Adrenal gland (tissue), 12 donors: Measurements from ENCODE around the gene FBXO28. TPM values are rescaled to one million over a fixed set of nuclear protein-coding genes. Genes with fewer than 3 reads are reported as not detected.

ENCODE experiments used
- DNase-seq, 7 donors: peaks; one replicate each; pipeline ENCODE4 v3.0.0-alpha.2; 2019 to 2020
- H3K27ac ChIP-seq, 5 donors: fragments of 200-600 bp; sonication (generic) in 4 of 5; 1 replicate in 3 of 5; 2 replicates in 2 of 5; pipeline versions ENCODE4 v1.5.1 to v1.8.0; 2016 to 2020; ENCODE audit warnings: mild to moderate bottlenecking in 1 of 5
- H3K27me3 ChIP-seq: fragments of 200-600 bp; 2 replicates; pipeline ENCODE4 v1.8.0; 2021
- H3K36me3 ChIP-seq, 2 donors: fragments of 200-600 bp; replicated peaks in 1 of 2; 1 replicate in 1 of 2; 2 replicates in 1 of 2; pipeline versions ENCODE4 v1.5.1 to v1.8.0; 2018 to 2022
- H3K4me1 ChIP-seq, 2 donors: fragments of 200-600 bp; replicated peaks in 1 of 2; 1 replicate in 1 of 2; 2 replicates in 1 of 2; pipeline versions ENCODE4 v1.5.1 to v1.8.0; 2018 to 2021
- H3K4me3 ChIP-seq, 4 donors: fragments of 200-600 bp; sonication (generic) in 3 of 4; one replicate each; pipeline ENCODE4 v1.5.1; 2016 to 2018
- H3K9me3 ChIP-seq, 3 donors: fragments of 200-600 bp; sonication (generic) in 1 of 3; replicated peaks in 1 of 3; 1 replicate in 2 of 3; 2 replicates in 1 of 3; pipeline versions ENCODE4 v1.5.1 to v1.8.0; 2016 to 2021
- CTCF ChIP-seq, 6 experiments: fragments of 450-650 bp in 4 of 6; fragments of 200-600 bp in 2 of 6; sonication (generic) in 1 of 6; IDR thresholded peaks; 1 replicate in 5 of 6; 2 replicates in 1 of 6; pipeline versions ENCODE4 v1.5.1 to v1.8.0; 2016 to 2021; ENCODE audit warnings: antibody characterized with exemption in 6 of 6, mild to moderate bottlenecking in 2 of 6, moderate library complexity in 1 of 6
- POLR2A ChIP-seq, 2 donors: fragments of 450-650 bp; IDR thresholded peaks; one replicate each; pipeline ENCODE4 v1.6.1; 2017; ENCODE audit warnings: antibody characterized with exemption in 2 of 2, mild to moderate bottlenecking in 2 of 2, moderate library complexity in 1 of 2
- WGBS, 4 donors: extraction: QIAGEN DNeasy Blood & Tissue Kit in 2 of 4; methylation state at CpG; one replicate each; pipeline versions ENCODE4 v1.1.5 to v1.1.7; 2013 to 2017; 5-methylcytosine and 5-hydroxymethylcytosine counted together
- intact Hi-C, 2 donors: fragments of 100-400 bp; cut with DNase I; formaldehyde crosslinking; loops; one replicate each; pipeline versions ENCODE4 v1.14.1 to v1.15.0; 2022 to 2023
- polyA plus RNA-seq, 3 donors: library from polyadenylated mRNA; stranded (reverse); fragments of 200-250 nt in 2 of 3; fragments of 350-450 nt in 1 of 3; fragmentation: Illumina TruSeq in 1 of 3; extraction: RNeasy Lipid Tissue Mini Kit (QIAGEN cat#74804) in 1 of 3; gene quantifications; one replicate each; pipeline ENCODE4 v1.2.3, GENCODE V29; 2013 to 2014
- total RNA-seq, 9 donors: library from RNA; depleted of rRNA in 4 of 9; stranded (reverse); fragments of >200 nt in 4 of 9; fragments of 120-200 nt in 1 of 9; fragmentation: NEBNext Ultra II Directional in 1 of 9; extraction: Animal tissue kit (Norgen Biotek cat#: 25700) in 1 of 9; gene quantifications; one replicate each; pipeline versions ENCODE4 v1.1.0 to v1.2.4, GENCODE V29; 2013 to 2023
- donor health status: healthy with polysubstance abuse.
- donor health status: Bipolar disorder and iron deficiency.
- donor health status: DM: yes; HTN: yes; CAD: no.
- donor health status: DM: no; HTN: no; CAD: no.
- donor health status: DM: no; HTN: no; CAD: no.
- donor health status: DM: yes; HTN: yes; CAD: no.

Gene FBXO28
- total and polyA plus RNA-seq, 12 donors: 7.0 to 39.1 (median 23.9) TPM

- Histone ChIP-seq H3K9me3 (no peaks in the 10 kb centered on the region), H3K27me3 (no peaks in the 10 kb centered on the region), H3K4me1 (no peaks in the 10 kb centered on the region), H3K4me3 (no peak overlapping the region), H3K27ac (no peak overlapping the region), H3K36me3 (peaks cover 0 to 43% of the 10 kb centered on the region in 2 donors)
- TF ChIP-seq POLR2A (IDR thresholded peaks at IDR 0.05) (no peak), CTCF (IDR thresholded peaks at IDR 0.05) (no peak)
- 78 to 90% (median 85%) methylated on average over 5 of the region's 5 CpGs for WGBS, 4 donors
- DNase-seq: no peak
- intact Hi-C loops: no loop called here
Measured at GRCh38 chr1:224133741-224134299, 19.9 kb downstream of the FBXO28 start.

GRCh38 chr1:224137518-224137917, 23.6 kb downstream of the FBXO28 start:
- peaks cover 0 to 41% of the 10 kb centered on the region in 2 donors for H3K36me3 ChIP-seq
- H3K4me1 ChIP-seq: no peaks in the 10 kb centered on the region
- no peak overlapping the region for H3K4me3 ChIP-seq
- intact Hi-C loops: no loop called here
- no peak overlapping the region for H3K27ac ChIP-seq
- no peaks in the 10 kb centered on the region for H3K9me3 ChIP-seq
- no peak for DNase-seq
- TF ChIP-seq POLR2A (IDR thresholded peaks at IDR 0.05): no peak
- TF ChIP-seq CTCF (IDR thresholded peaks at IDR 0.05): no peak
- H3K27me3 ChIP-seq: no peaks in the 10 kb centered on the region

- Histone ChIP-seq H3K4me3 (no peak overlapping the region), H3K27ac (no peak overlapping the region), H3K4me1 (no peaks in the 10 kb centered on the region), H3K9me3 (no peaks in the 10 kb centered on the region), H3K27me3 (no peaks in the 10 kb centered on the region), H3K36me3 (peaks cover 0 to 34% of the 10 kb centered on the region in 2 donors)
- intact Hi-C loops: no loop called here
- TF ChIP-seq CTCF (IDR thresholded peaks at IDR 0.05) (no peak), POLR2A (IDR thresholded peaks at IDR 0.05) (no peak)
- no peak for DNase-seq
- 68 to 87% (median 72%) methylated on average over 3 of the region's 3 CpGs for WGBS, 4 donors
Measured at GRCh38 chr1:224138198-224138597, 24.3 kb downstream of the FBXO28 start.

GRCh38 chr1:224141693-224142092, 27.8 kb downstream of the FBXO28 start:
- H3K36me3 ChIP-seq: peaks cover 0 to 30% of the 10 kb centered on the region in 2 donors
- H3K4me1 ChIP-seq: no peaks in the 10 kb centered on the region
- H3K9me3 ChIP-seq: no peaks in the 10 kb centered on the region
- no peak for DNase-seq
- TF ChIP-seq CTCF (IDR thresholded peaks at IDR 0.05) (no peak), POLR2A (IDR thresholded peaks at IDR 0.05) (no peak)
- intact Hi-C loops: no loop called here
- 83 to 96% (median 94%) methylated on average over 3 of the region's 3 CpGs for WGBS, 4 donors
- no peaks in the 10 kb centered on the region for H3K27me3 ChIP-seq
- H3K27ac ChIP-seq: no peak overlapping the region
- H3K4me3 ChIP-seq: no peak overlapping the region
